Central memory CD4-positive, alpha-beta T cell (primary cell): ENCODE results near the gene EGLN3.

Experiments
- DNase-seq: peaks from one replicate; pipeline ENCODE4 v3.0.0; 2022

The EGLN3 gene

DNA sequence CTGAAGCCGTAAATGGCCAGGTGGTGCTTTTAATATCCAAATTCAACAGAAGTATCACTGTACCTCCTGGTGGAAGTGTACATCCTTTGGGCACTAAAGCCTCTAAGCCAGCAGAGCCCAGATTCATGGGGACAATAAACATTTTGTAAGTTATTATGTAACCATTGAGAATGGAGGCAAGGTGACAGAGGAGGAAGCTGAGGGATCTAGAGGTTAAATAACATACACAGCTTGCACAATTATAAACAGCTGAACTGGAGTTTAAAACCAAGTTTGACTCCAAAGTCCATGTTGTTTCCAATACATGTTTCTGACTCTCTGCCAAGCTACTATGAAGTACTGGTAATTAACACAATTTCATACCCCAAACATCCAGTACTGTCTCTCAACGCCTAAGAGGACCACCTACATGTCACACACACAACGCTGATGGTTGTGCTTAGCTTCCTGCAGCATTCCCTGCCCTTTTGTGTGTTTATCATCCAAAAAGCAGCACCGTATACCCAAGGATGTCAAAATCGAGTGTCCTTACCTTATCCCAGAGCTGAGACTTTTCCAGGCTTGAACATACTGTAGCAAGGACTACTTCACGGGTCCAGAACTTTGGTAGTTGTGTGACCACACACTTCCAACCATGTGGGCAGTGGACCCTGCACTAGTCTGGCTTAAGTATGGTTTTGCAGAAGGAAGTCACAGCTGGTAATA, 41.3 kb downstream of the EGLN3 start:
- DNase-seq: no peak

- DNase-seq: no peak
Observed at GRCh38 chr14:33908540-33909223, 42.2 kb downstream of the EGLN3 start.

DNA sequence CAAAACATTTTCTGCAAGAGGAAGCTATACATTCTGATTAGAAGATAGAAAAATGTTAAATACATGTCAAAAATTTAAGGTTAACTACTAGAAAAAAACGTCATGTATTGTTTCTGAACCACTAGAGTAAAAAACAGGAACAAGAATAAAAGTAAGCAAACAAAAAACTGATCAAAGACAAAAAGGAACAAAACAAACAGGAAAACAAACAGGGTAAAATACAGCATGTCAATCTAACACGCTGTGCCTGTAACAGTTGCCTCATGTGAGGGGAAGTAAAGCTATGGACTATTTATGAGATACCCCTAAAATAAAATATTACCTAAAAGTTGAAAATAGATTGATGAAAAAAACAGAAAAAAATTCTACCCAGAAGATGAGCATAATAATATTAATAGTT, 43.9 kb downstream of the EGLN3 start:
- DNase-seq: no peak

DNA sequence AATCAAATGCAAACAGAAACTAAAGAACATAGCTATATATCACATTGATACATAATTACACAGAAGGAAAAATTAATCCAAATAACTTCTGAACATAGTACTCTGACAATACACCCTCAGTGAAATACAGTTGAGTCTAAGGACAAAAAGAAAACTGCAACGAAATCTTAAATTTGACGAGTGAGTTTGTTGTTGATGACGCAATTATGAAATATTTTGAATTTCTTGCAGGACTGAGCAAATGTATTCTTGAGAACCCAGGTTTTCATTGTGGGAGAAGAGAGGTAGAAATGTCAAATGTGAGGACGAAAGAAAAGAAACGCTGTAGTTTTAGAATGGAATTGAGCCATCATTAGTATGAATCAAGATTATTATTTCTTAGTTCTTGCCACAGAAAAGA, 46.3 kb downstream of the EGLN3 start:
- DNase-seq: no peak

DNA sequence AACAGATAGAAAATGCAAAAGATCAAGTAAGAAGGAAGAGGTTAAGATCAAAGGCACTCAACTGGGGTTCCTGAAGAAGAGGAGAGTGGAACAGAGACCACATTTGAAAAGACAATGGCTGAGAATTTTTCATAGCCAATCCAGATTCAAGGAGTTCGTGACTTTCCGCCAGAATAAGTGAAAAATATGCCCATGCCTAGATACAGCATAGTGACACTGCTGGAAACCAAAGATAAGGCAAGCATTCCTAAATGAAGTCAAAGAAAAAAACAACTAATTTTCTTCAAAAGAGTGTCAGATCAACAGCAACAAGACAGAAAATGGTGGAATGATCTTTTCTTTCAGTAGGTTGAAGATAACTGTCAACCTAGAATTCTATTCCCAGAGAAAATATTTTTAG, 47.5 kb downstream of the EGLN3 start:
- no peak for DNase-seq

DNA sequence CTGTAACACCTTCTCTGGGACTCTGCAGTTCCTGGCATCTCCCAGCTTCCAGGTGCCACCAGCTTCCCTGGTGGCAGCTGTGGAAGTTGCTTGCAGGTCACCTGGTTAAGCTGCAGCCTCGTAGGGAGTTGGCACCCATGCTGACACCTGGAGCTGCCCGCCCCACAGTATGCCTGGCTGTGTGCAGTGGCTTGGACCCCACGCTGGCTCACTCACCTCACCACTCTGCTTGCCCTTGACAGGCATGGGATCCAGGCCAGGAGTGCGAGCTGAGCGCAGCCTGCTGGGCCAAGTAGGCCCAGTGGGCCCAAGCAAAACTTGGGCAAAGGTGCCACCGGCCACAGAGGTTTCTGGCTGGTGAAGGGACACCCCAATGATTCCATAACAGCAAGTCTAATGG, 48.5 kb downstream of the EGLN3 start:
- DNase-seq: no peak

GRCh38 chr14:33901426-33902155, 49.3 kb downstream of the EGLN3 start:
- DNase-seq: no peak

DNA sequence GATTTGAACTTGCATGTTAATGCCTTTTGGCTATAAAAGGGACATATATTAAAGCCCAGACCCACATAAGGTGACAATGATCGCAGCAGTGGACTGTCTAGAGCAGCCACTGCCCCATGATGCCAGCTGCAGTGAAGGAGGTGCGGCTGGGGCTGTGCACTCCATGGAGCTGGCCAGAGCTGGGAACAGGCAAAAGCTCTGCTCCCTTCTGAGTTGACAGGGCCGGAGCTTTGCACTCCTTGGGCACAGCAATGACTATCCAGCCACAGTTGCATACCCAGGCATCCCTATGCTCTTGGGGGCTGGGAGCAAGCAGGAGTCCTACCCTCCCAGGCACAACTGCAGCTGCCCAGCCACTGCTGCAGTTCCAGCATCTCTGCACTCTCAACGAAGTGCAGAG, 50.2 kb downstream of the EGLN3 start:
- DNase-seq: no peak

DNA sequence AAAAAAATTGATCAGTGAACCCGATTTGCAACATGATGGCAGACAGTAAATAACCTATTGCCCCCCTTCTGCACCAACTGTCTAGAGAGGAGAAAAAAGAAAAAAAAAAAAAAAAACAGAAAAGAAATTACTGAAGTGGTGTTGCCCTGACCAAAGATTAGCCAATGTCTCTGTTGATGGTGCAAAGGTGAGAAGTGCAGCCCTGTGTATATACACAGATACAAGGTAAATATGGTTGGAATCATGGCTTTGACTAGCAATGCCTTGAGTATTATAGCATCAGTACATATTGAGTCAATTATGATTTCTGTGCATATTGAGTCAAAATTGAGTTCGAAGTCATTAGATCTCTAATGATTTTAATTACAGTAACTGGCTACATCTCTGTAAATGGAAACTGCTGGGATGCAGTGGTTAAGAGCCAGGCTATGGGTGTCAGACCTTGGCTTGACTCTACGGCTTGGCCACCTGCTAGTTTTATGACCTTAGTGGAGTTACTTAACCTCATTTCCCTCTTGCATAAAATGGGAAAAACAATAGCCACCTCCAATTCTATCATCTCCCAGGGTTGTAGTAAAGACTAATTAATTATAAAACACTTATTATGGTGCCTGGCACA, 51.0 kb downstream of the EGLN3 start:
- DNase-seq: no peak

DNA sequence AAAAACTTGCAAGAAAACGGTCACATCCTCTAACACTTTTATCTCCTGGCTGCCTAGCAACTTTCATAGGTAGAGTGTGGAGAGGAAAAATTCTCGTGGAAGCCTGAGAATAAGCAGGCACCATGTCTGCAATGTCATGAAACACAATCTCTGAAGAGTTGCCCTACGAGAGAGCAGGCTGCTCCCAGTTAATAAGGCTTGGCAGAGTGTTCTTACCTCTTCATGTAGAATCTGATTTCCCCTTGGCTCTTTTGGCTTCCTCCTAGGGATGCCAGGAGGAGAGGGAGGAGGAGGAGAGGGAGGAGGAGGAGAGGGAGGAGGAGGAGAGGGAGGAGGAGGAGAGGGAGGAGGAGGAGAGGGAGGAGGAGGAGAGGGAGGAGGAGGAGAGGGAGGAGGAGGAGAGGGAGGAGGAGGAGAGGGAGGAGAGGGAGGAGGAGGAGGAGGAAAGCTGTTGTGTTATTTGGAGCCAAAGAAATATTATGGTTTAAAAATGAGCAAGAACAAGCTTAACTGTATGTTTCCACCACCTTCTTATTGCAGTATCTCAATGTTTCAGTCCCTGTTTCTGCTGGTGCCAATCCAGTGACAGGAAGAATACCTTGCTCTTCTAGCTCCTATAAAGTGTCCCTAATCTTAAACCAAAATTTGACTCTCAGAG, 52.9 kb downstream of the EGLN3 start:
- DNase-seq: no peak

DNA sequence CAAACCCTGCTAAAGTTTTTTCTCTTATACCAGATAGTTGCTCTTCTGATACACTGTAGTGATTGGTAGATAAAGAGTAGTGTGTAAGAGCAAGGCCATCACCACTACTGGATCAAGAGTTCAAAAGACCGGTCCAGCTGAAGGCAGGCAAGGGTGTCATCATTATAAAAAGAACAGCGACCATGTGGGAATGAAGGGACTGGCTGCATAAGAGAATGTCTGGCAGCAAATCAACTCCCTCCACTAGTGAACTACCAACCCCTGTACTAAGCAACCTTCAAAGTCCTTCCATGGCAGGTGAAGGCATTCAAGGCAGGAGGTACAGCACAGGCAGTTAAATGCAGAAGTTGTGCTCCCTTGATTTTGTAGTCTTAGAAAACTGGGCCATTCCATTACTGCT, 53.5 kb downstream of the EGLN3 start:
- no peak for DNase-seq

GRCh38 chr14:33894339-33894738, 56.5 kb downstream of the EGLN3 start:
- no peak for DNase-seq

DNA sequence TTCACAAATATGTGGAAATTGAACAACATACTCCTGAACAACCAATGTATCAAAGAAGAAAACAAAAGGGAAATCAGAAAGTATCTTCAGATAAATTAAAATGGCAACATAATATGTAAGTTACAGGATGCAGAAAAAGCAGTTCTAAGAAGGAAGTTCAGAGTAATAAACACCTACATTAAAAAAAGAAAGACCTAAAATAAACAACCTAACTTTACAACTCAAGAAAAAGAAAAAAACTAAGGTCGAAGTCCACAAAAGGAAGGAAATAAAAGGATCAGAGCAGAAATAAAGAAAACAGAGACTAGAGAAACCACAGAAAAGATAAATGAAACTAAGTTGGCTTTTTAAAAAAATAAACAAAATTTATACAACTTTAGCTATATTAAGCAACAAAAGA, 59.2 kb downstream of the EGLN3 start:
- no peak for DNase-seq

GRCh38 chr14:33884916-33885315, 66.0 kb downstream of the EGLN3 start:
- no peak for DNase-seq

- DNase-seq: no peak
Observed at GRCh38 chr14:33880330-33880729, 70.5 kb downstream of the EGLN3 start.

GRCh38 chr14:33879684-33880286, 71.1 kb downstream of the EGLN3 start:
- DNase-seq: no peak

DNA sequence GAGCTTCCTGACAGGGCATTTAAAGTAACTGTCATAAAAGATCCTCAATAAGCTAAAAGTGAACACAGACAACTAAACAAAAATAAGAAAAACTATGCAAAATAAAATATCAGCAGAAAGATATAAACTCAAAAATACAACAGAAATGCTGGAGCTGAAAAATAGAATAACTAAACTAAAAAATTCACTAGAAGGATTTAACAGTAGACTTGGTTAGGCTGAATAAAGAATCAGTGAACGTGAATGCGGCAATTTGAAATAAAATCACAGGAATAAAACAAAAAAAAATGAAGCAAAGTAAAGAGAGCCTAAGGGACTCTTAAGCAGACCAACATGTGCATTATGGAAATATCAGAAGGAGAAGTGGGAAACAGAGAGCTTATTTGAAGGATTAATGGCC, 74.6 kb downstream of the EGLN3 start:
- no peak for DNase-seq
